CD4-positive, alpha-beta T cell (primary cell): ENCODE measurements around the gene HIVEP3. TPM values are rescaled to one million over a fixed set of nuclear protein-coding genes. Genes with fewer than 3 reads are reported as not detected.

Experiments
- ATAC-seq: fragments of 200-7000 bp; cut with Tn5 transposase; one replicate; pipeline ENCODE4 v1.10.0; 2022; ENCODE audit warnings: mild to moderate bottlenecking; ENCODE audit not compliant: poor library complexity
- CTCF ChIA-PET: fragments of 350-600 bp; sonication (Branson Sonifier 250); formaldehyde crosslinking; loops from one replicate; lab custom pipeline; 2021; ENCODE audit warnings: antibody characterized with exemption, inconsistent platforms; lab: Charles Lee
- POLR2A ChIA-PET: fragments of 350-600 bp; sonication (Branson Sonifier 250); formaldehyde crosslinking; loops from one replicate; lab custom pipeline; 2021; ENCODE audit warnings: antibody characterized with exemption, inconsistent platforms; lab: Charles Lee
- DNase-seq, 14 experiments: peaks; one replicate each; pipeline ENCODE4 v3.0.0-alpha.2; 2013 to 2020; ENCODE audit warnings: mixed read lengths in 2 of 14
- H3K27ac ChIP-seq, 2 donors: one replicate each; pipeline versions ENCODE4 v1.5.1 to v1.7.0; 2013; ENCODE audit warnings: low read length in 2 of 2, low read depth in 1 of 2, mild to moderate bottlenecking in 1 of 2
- H3K27me3 ChIP-seq, 2 experiments: 1 replicate in 1 of 2; 2 replicates in 1 of 2; pipeline versions ENCODE4 v1.6.1 to v1.7.0; 2013; ENCODE audit warnings: low read length in 2 of 2, control low read depth in 1 of 2, mild to moderate bottlenecking in 1 of 2, moderate library complexity in 1 of 2; ENCODE audit not compliant: insufficient read depth in 2 of 2, control insufficient read depth in 1 of 2
- H3K36me3 ChIP-seq: one replicate; pipeline ENCODE4 v1.6.1; 2013; ENCODE audit warnings: low read length, control low read depth; ENCODE audit not compliant: insufficient read depth
- H3K4me1 ChIP-seq: one replicate; pipeline ENCODE4 v1.6.1; 2013; ENCODE audit warnings: low read length, control low read depth; ENCODE audit not compliant: insufficient read depth
- H3K4me3 ChIP-seq: one replicate; pipeline ENCODE4 v1.5.1; 2013; ENCODE audit warnings: mild to moderate bottlenecking, low read length, moderate library complexity
- H3K9me3 ChIP-seq, 2 experiments: 1 replicate in 1 of 2; 2 replicates in 1 of 2; pipeline versions ENCODE4 v1.6.1 to v1.7.0; 2013; ENCODE audit warnings: low read length in 2 of 2, mild to moderate bottlenecking in 2 of 2, control low read depth in 1 of 2, moderate library complexity in 1 of 2; ENCODE audit not compliant: control insufficient read depth in 1 of 2, insufficient read depth in 1 of 2
- H3K27ac Mint-ChIP-seq: one replicate; pipeline ENCODE4 v1.8.0; 2020; ENCODE audit warnings: mixed read lengths
- H3K27me3 Mint-ChIP-seq: one replicate; pipeline ENCODE4 v1.8.0; 2021; ENCODE audit warnings: mixed read lengths
- H3K36me3 Mint-ChIP-seq: one replicate; pipeline ENCODE4 v1.8.0; 2021; ENCODE audit warnings: low read depth, mixed read lengths
- H3K4me1 Mint-ChIP-seq: one replicate; pipeline ENCODE4 v1.8.0; 2021; ENCODE audit warnings: low read depth, mixed read lengths
- H3K4me3 Mint-ChIP-seq: one replicate; pipeline ENCODE4 v1.8.0; 2020; ENCODE audit warnings: mild to moderate bottlenecking, mixed read lengths
- H3K9me3 Mint-ChIP-seq: one replicate; pipeline ENCODE4 v1.8.0; 2020; ENCODE audit warnings: mixed read lengths
- intact Hi-C, 2 experiments: fragments of 100-400 bp; cut with DNase I in 1 of 2; cut with micrococcal nuclease in 1 of 2; formaldehyde crosslinking; loops; one replicate each; pipeline versions ENCODE4 v1.15.1 to v1.9.0; 2023 to 2025; cut with DNase I, micrococcal nuclease
- total RNA-seq, 174 experiments: library from RNA in 2 of 174; stranded (reverse) in 2 of 174; gene quantifications; one replicate each; pipeline ENCODE4 v1.2.3 and lab custom pipeline; 2021 to 2026
- TF ChIP-seq, protein P1 (sequence below): fragments of 200-600 bp; IDR thresholded peaks from one replicate; pipeline ENCODE4 v1.8.0; 2022; ENCODE audit warnings: antibody characterized with exemption, mild to moderate bottlenecking

HIVEP3 gene
- total RNA-seq, 2 experiments from 2014 or later: 5.1 to 5.4 TPM

DNA sequence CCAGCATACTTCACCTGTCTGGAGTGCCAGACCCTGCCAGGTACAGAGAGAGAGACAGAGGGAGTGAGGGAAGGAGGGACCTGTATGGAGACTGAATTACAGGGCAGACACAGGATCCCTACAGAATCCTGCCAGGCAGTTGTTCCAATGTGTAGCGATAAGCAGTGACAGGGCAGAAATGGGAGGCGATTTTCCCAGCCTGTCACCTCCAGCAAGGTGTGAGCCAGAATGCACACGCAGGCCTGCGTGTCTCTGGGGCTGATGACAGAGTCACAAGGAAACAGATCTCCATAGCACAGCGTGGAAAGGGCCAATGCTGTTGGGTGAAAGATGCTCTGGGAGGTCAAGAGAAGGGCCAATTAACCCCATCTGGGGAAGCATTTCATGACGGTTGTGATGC, 111.3 kb downstream of the HIVEP3 start:
- Histone ChIP-seq H3K4me1 (peaks cover 77% of the 10 kb centered on the region), H3K27me3 (no peaks in the 10 kb centered on the region), H3K36me3 (peaks cover under 1% of the 10 kb centered on the region), H3K9me3 (no peaks in the 10 kb centered on the region), H3K27ac (peak overlapping the region in 1 of 2 donors; percentile 41), H3K4me3 (peak overlapping the region; percentile 10)
- Mint-ChIP-seq H3K36me3 (no peaks in the 10 kb centered on the region), H3K9me3 (no peaks in the 10 kb centered on the region), H3K27me3 (no peaks in the 10 kb centered on the region), H3K4me1 (peaks cover 75% of the 10 kb centered on the region), H3K27ac (peak overlapping the region; percentile 90), H3K4me3 (no peak overlapping the region)
- TF ChIP-seq, protein P1, sequence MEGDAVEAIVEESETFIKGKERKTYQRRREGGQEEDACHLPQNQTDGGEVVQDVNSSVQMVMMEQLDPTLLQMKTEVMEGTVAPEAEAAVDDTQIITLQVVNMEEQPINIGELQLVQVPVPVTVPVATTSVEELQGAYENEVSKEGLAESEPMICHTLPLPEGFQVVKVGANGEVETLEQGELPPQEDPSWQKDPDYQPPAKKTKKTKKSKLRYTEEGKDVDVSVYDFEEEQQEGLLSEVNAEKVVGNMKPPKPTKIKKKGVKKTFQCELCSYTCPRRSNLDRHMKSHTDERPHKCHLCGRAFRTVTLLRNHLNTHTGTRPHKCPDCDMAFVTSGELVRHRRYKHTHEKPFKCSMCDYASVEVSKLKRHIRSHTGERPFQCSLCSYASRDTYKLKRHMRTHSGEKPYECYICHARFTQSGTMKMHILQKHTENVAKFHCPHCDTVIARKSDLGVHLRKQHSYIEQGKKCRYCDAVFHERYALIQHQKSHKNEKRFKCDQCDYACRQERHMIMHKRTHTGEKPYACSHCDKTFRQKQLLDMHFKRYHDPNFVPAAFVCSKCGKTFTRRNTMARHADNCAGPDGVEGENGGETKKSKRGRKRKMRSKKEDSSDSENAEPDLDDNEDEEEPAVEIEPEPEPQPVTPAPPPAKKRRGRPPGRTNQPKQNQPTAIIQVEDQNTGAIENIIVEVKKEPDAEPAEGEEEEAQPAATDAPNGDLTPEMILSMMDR: no peak
- DNase-seq: no peak
- POLR2A ChIA-PET: interaction anchor here (1.0 to 1.5 kb wide), 2 partner anchors 56 to 113 kb away, joined by 3 read pairs; no protein-coding TSS in a partner anchor
- intact Hi-C loops: loop anchor here in 1 of 2 experiments (10.0 kb wide), 3 partner anchors 53 to 233 kb away; no protein-coding TSS in a partner anchor
- no peak for ATAC-seq
- CTCF ChIA-PET: no interaction called here

DNA sequence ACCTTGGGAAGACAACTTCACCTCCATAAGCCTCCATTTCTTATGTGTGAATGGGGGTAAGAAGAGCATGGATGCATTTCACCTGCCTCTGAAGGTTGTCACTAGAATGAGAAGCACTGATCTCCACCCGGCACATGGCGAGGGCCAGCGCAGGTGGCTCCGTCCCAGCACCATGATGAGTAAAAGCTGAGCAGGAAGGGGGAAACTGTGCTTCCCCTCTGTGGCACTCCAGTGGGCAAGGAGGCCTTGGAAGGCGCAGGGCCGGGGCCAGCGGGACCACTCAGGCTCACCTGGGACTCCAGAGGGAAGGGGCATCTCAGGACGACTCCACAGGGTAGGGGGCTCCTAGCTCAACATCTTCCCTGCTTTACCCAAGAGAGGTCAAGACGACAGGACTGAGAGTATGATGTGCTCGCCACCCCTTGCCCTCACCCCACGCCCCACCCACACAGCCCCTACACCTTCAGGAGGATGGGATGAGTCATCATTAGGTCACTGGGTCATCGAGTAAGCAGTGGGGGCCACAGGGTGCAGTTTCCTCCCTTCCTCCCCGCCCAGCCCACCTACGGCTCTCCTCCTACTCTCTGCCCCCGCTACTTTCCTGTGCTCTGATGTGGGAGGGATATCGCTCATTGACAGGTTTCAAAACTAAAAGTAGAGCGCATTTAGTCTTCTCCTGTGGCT, 112.1 kb downstream of the HIVEP3 start:
- peak overlapping the region; percentile 75 for H3K4me3 Mint-ChIP-seq
- Histone ChIP-seq H3K36me3 (peaks cover 2% of the 10 kb centered on the region), H3K27ac (peak overlapping the region in 1 of 2 donors; percentile 41), H3K9me3 (no peaks in the 10 kb centered on the region), H3K4me3 (peak overlapping the region; percentile 10), H3K4me1 (peaks cover 77% of the 10 kb centered on the region), H3K27me3 (no peaks in the 10 kb centered on the region)
- H3K36me3 Mint-ChIP-seq: no peaks in the 10 kb centered on the region
- no peaks in the 10 kb centered on the region for H3K27me3 Mint-ChIP-seq
- H3K27ac Mint-ChIP-seq: peak overlapping the region; percentile 90
- TF ChIP-seq, protein P1: no peak
- ChIA-PET POLR2A (interaction anchor here (0.7 to 1.5 kb wide), 4 partner anchors 55 to 650 kb away, joined by 3 read pairs; partner anchors contain the start of gene PPCS), CTCF (no interaction called here)
- no peaks in the 10 kb centered on the region for H3K9me3 Mint-ChIP-seq
- DNase-seq (peak in 8 of 14 experiments; percentile 6 to 76 (median 27)), ATAC-seq (peak; percentile 32)
- intact Hi-C loops: loop anchor here in 1 of 2 experiments (10.0 kb wide), 3 partner anchors 52 to 232 kb away; no protein-coding TSS in a partner anchor
- peaks cover 69% of the 10 kb centered on the region for H3K4me1 Mint-ChIP-seq

DNA sequence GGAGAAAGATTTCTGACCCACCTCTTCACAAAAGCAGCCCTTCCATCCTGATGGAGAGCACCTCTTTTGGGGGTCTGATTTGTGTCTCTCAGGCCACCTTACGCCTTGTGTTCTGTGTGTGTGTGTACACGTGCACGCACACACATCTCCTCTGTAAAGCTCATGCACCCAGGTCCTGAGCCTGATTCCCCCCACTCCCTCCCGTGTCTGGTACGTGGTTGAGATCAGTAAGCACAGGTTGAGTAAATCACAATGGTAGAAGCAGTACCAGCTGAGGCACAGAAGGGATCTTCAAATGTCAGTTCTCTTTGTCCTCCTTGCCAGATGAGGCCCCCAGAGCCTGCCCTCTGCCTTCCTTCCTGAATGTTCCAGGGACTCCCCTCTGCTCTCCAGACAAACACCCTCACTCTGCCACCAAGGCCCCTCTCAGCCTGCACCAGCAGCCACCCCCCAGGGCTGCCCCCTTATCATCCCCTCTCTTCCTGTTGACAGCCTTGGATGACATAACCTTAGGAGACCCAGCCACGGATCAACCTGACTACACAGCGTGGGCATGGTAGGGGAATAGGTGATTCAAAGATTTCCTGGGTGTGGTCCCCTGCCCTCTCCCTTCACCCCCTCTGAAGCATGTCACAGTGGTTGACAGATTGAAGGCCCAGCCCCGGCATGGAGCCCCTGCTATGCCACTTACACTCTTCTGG, 112.8 kb downstream of the HIVEP3 start:
- Histone ChIP-seq H3K36me3 (peaks cover 2% of the 10 kb centered on the region), H3K27ac (peak overlapping the region in 1 of 2 donors; percentile 41), H3K9me3 (no peaks in the 10 kb centered on the region), H3K4me1 (peaks cover 77% of the 10 kb centered on the region), H3K27me3 (no peaks in the 10 kb centered on the region), H3K4me3 (no peak overlapping the region)
- ChIA-PET POLR2A (interaction anchor here (1.0 to 1.5 kb wide), 2 partner anchors 55 to 651 kb away, joined by 3 read pairs; partner anchors contain the start of gene PPCS), CTCF (no interaction called here)
- ATAC-seq (peak; percentile 54), DNase-seq (peak in 6 of 14 experiments; percentile 15 to 64 (median 20))
- Mint-ChIP-seq H3K4me3 (peak overlapping the region; percentile 75), H3K9me3 (no peaks in the 10 kb centered on the region), H3K27me3 (no peaks in the 10 kb centered on the region), H3K27ac (peak overlapping the region; percentile 90), H3K36me3 (no peaks in the 10 kb centered on the region), H3K4me1 (peaks cover 68% of the 10 kb centered on the region)
- intact Hi-C loops: loop anchor here in 1 of 2 experiments (10.0 kb wide), 3 partner anchors 51 to 231 kb away; no protein-coding TSS in a partner anchor
- TF ChIP-seq, protein P1: no peak
